ENCODE results near the gene KSR2. TPM values are rescaled to one million over a fixed set of nuclear protein-coding genes. Genes with fewer than 3 reads are reported as not detected.

Gene KSR2
- total and polyA plus RNA-seq, 2 of the 13 experiments (the other 11 are each of a cell fraction or from before 2014, with no cell fraction given) = 0.02 TPM; not detected in 1

- 12% methylated on average over 4 of the region's 4 CpGs for WGBS (ENCODE audit: low lambda C conversion rate)
- no peak overlapping the region for H2AFZ ChIP-seq (ENCODE audit: low read length)
- BruUV-seq (replicated peaks) = no TSS peak
- FAIRE-seq = no peak
- no peak for DNase-seq (ENCODE audit: low spot score)
- H3K4me3 ChIP-seq (replicated peaks in 1 of 3; ENCODE audit: insufficient read depth in 1 of 3, low read depth in 2 of 3, low read length in 3 of 3) = no peak overlapping the region
- TF ChIP-seq CEBPB (IDR thresholded peaks at IDR 0.05; ENCODE audit: borderline replicate concordance, low read depth, low read length) = no peak
- no peak for TF ChIP-seq THAP8 (CRISPR knock-in tag; IDR thresholded peaks at IDR 0.05; ENCODE audit: borderline replicate concordance)
- no peak for TF ChIP-seq GMEB2 (CRISPR knock-in tag; IDR thresholded peaks at IDR 0.05; ENCODE audit: low read depth)
- no peak for TF ChIP-seq HDAC1 (CRISPR knock-in tag; IDR thresholded peaks at IDR 0.05)
- TF ChIP-seq RBM22 (optimal IDR thresholded peaks at IDR 0.05; ENCODE audit: low read length) = no peak
- TF ChIP-seq ZNF331 (CRISPR knock-in tag; IDR thresholded peaks at IDR 0.05) = no peak
- TF ChIP-seq SALL1 (CRISPR knock-in tag; IDR thresholded peaks at IDR 0.05) = no peak
- no peak for TF ChIP-seq ZNF605 (CRISPR knock-in tag; IDR thresholded peaks at IDR 0.05)
- no peak for TF ChIP-seq SNAPC2 (CRISPR knock-in tag; IDR thresholded peaks at IDR 0.05)
- no peaks in the 10 kb centered on the region for H3K36me3 ChIP-seq (replicated peaks in 1 of 2; ENCODE audit: control insufficient read depth in 1 of 2, insufficient read depth in 2 of 2, low read length in 2 of 2)
- H3K9ac ChIP-seq (ENCODE audit: insufficient read depth, low read depth, low read length) = no peak overlapping the region
- no peaks in the 10 kb centered on the region for H3K79me2 ChIP-seq (ENCODE audit: insufficient read depth, low read length)
- POLR2A ChIA-PET = no interaction called here
- in situ Hi-C loops (cut with HindIII; ENCODE audit: extremely low pct_ligation_motif_present, low pct_unique_long_range_greater_than_20kb) = no loop called here
- no peak overlapping the region for H3K27ac ChIP-seq (ENCODE audit: extremely low read length, insufficient read depth, low read length)
- H3K27me3 ChIP-seq (ENCODE audit: control insufficient read depth in 1 of 2, insufficient read depth in 2 of 2, low read length in 2 of 2) = peaks cover 0 to 6% of the 10 kb centered on the region in 2 experiments; a peak in 1 of 5 replicates
- CTCF ChIA-PET (ENCODE audit: low intra/inter-chr PET ratio, low total read pairs) = no interaction called here
- ATAC-seq = no peak; the same call in 2 of the 3 replicates
- no peaks in the 10 kb centered on the region for H4K20me1 ChIP-seq (ENCODE audit: insufficient read depth, low read length)
- no peak overlapping the region for H3K4me2 ChIP-seq (ENCODE audit: low read depth, low read length)
- intact Hi-C loops (cut with micrococcal nuclease; ENCODE audit: unreplicated experiment) = no loop called here
- no peaks in the 10 kb centered on the region for H3K4me1 ChIP-seq (ENCODE audit: insufficient read depth, low read length)
- H3K9me3 ChIP-seq (ENCODE audit: low read length) = no peaks in the 10 kb centered on the region
These were observed 265.2 kb downstream of the KSR2 start for GRCh38 chr12:117703584-117703983.

Measured in HepG2 (cell line).